Measurements from ENCODE around the gene MACROH2A1.

DNA sequence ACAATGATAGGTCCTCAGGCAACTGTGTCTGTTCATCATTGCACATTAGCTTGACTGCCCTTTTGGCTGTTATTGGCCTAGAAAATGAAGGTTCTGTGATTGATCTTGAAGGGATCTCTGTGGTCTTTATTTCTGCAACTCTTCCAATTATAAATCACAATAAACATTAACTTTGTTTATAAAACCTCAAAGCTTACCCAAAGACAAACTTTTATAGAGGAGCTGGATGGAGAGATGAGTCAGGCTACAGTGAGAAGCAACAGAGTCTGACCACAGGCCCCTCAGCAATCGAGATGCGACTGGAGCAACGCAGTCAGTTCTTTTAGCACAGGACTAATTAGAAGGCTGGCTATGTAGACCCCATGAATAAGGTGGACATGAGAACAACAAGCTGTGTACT, 5.3 kb downstream of the MACROH2A1 start:
- TF ChIP-seq, protein P1, sequence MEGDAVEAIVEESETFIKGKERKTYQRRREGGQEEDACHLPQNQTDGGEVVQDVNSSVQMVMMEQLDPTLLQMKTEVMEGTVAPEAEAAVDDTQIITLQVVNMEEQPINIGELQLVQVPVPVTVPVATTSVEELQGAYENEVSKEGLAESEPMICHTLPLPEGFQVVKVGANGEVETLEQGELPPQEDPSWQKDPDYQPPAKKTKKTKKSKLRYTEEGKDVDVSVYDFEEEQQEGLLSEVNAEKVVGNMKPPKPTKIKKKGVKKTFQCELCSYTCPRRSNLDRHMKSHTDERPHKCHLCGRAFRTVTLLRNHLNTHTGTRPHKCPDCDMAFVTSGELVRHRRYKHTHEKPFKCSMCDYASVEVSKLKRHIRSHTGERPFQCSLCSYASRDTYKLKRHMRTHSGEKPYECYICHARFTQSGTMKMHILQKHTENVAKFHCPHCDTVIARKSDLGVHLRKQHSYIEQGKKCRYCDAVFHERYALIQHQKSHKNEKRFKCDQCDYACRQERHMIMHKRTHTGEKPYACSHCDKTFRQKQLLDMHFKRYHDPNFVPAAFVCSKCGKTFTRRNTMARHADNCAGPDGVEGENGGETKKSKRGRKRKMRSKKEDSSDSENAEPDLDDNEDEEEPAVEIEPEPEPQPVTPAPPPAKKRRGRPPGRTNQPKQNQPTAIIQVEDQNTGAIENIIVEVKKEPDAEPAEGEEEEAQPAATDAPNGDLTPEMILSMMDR (IDR thresholded peaks at IDR 0.05) = no peak
- TF ChIP-seq TEAD4 (IDR thresholded peaks at IDR 0.05; ENCODE audit: borderline replicate concordance, insufficient read depth) = no peak

Data from SK-N-SH (cell line).